ENCODE results near the gene TTLL11. TPM values are rescaled to one million over a fixed set of nuclear protein-coding genes. Genes with fewer than 3 reads are reported as not detected.

TTLL11 gene
- total RNA-seq, 2 experiments from 2014 or later, result 3.3 to 6.9 TPM

DNA sequence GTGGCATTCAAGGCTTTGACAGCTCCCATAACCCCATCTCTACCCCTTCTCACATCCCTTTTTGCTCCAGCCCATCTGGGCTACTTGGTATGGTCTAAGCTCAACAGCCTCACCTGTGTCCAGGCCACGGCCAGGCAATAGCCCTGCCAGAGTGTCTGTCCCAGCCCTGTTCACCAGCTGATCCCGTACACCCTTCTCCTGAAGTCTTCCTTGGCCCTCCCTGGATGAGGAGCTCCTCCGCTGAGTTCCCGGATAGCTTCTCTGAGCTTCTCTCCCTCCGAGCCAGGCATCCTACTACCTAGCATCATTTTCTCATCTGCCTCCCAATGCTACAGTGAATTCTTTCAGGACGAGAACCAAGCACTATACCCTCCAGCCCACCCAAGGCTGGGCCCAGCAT, 233.5 kb downstream of the TTLL11 start:
- ChIA-PET POLR2A (interaction anchor here (0.6 to 1.6 kb wide), 7 partner anchors 9 to 177 kb away, joined by 3 to 5 read pairs (median 3); no protein-coding TSS in a partner anchor), CTCF (ENCODE audit: unreplicated experiment) (interaction anchor here (1.1 kb wide), 1 partner anchor 11 kb away, joined by 3 read pairs; no protein-coding TSS in a partner anchor)
- Histone ChIP-seq H3K27ac (ENCODE audit: low read depth, low read length, poor library complexity, severe bottlenecking) (no peak overlapping the region), H3K4me1 (ENCODE audit: insufficient read depth, low read length, poor library complexity, severe bottlenecking) (peaks cover 14% of the 10 kb centered on the region), H2AFZ (ENCODE audit: low read length) (no peak overlapping the region), H3K4me2 (ENCODE audit: low read length) (no peak overlapping the region), H3K79me2 (ENCODE audit: insufficient read depth, low read depth, low read length) (no peaks in the 10 kb centered on the region), H3K4me3 (ENCODE audit: low read depth, low read length, poor library complexity, severe bottlenecking) (no peak overlapping the region), H3K9me3 (ENCODE audit: low read length) (no peaks in the 10 kb centered on the region), H3K36me3 (ENCODE audit: insufficient read depth, low read length) (no peaks in the 10 kb centered on the region), H3K9me2 (ENCODE audit: insufficient read depth, low read length) (no peaks in the 10 kb centered on the region), H4K20me1 (ENCODE audit: insufficient read depth, low read length) (no peaks in the 10 kb centered on the region)
- no peak for TF ChIP-seq EZH2phosphoT487 (IDR thresholded peaks at IDR 0.05; ENCODE audit: borderline replicate concordance, low read depth, low read length)
- TF ChIP-seq, protein P1, sequence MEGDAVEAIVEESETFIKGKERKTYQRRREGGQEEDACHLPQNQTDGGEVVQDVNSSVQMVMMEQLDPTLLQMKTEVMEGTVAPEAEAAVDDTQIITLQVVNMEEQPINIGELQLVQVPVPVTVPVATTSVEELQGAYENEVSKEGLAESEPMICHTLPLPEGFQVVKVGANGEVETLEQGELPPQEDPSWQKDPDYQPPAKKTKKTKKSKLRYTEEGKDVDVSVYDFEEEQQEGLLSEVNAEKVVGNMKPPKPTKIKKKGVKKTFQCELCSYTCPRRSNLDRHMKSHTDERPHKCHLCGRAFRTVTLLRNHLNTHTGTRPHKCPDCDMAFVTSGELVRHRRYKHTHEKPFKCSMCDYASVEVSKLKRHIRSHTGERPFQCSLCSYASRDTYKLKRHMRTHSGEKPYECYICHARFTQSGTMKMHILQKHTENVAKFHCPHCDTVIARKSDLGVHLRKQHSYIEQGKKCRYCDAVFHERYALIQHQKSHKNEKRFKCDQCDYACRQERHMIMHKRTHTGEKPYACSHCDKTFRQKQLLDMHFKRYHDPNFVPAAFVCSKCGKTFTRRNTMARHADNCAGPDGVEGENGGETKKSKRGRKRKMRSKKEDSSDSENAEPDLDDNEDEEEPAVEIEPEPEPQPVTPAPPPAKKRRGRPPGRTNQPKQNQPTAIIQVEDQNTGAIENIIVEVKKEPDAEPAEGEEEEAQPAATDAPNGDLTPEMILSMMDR (conservative IDR thresholded peaks at IDR 0.05; ENCODE audit: low read length), result no peak
- no TSS peak for BruUV-seq (replicated peaks)
- intact Hi-C loops (cut with micrococcal nuclease; ENCODE audit: unreplicated experiment), result loop anchor here (5.0 kb wide), 1 partner anchor 133 kb away; no protein-coding TSS in a partner anchor
- DNase-seq (ENCODE audit: low spot score), result no peak

DNA sequence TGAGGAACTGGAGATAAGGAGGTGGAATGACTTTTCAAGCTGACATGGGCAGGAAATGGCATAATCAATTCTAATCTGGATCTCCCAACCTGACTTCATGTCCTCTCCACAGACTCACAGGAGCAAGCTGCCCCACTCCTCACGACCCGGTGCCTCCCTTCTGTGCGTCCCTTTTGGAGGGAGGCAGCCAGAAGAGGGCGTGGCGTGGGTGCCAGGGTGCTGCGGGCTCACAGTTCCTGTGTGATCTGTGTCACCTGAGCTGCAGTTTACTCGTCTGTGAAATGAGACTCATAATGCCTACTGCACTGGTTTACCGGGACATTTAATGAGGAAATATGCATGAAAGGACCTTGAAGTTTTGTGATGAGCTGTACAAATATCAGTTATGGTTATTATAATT, 234.3 kb downstream of the TTLL11 start:
- Histone ChIP-seq H4K20me1 (ENCODE audit: insufficient read depth, low read length) (no peaks in the 10 kb centered on the region), H3K36me3 (ENCODE audit: insufficient read depth, low read length) (no peaks in the 10 kb centered on the region), H3K9me2 (ENCODE audit: insufficient read depth, low read length) (no peaks in the 10 kb centered on the region), H3K27ac (ENCODE audit: low read depth, low read length, poor library complexity, severe bottlenecking) (no peak overlapping the region), H3K79me2 (ENCODE audit: insufficient read depth, low read depth, low read length) (no peaks in the 10 kb centered on the region), H3K4me1 (ENCODE audit: insufficient read depth, low read length, poor library complexity, severe bottlenecking) (peaks cover 23% of the 10 kb centered on the region), H2AFZ (ENCODE audit: low read length) (no peak overlapping the region), H3K9me3 (ENCODE audit: low read length) (no peaks in the 10 kb centered on the region), H3K4me3 (ENCODE audit: low read depth, low read length, poor library complexity, severe bottlenecking) (no peak overlapping the region), H3K4me2 (ENCODE audit: low read length) (no peak overlapping the region)
- intact Hi-C loops (cut with micrococcal nuclease; ENCODE audit: unreplicated experiment), result loop anchor here (5.0 kb wide), 1 partner anchor 134 kb away; no protein-coding TSS in a partner anchor
- TF ChIP-seq EZH2phosphoT487 (IDR thresholded peaks at IDR 0.05; ENCODE audit: borderline replicate concordance, low read depth, low read length), result no peak
- TF ChIP-seq, protein P1 (conservative IDR thresholded peaks at IDR 0.05; ENCODE audit: low read length), result peak; percentile 44
- DNase-seq (ENCODE audit: low spot score), result peak; percentile 52
- no TSS peak for BruUV-seq (replicated peaks)
- ChIA-PET CTCF (ENCODE audit: unreplicated experiment) (no interaction called here), POLR2A (interaction anchor here (0.6 to 1.6 kb wide), 5 partner anchors 10 to 147 kb away, joined by 3 to 4 read pairs (median 3); no protein-coding TSS in a partner anchor)

DNA sequence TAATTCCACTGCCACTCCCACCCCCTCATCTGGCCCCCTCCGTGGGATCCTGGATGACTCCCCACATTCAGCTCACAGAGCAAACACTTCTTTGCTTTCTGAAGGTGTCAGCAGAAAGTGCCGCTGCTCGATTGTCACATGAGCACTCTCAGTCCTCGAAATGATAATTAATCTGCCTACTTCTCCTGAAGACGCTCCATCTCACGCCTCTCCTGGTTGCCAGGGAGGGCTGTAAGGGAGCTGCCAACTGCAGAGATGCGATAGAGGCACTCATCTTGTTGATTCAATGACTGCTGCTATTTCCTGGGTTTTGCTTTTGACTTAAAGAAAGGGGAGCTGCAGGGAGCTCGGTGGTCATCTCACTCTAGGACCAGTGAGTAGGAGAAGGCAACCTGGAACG, 235.2 kb downstream of the TTLL11 start:
- CTCF ChIA-PET (ENCODE audit: unreplicated experiment), result no interaction called here
- POLR2A ChIA-PET, result interaction anchor here (1.6 kb wide), 1 partner anchor 12 kb away, joined by 3 read pairs; no protein-coding TSS in a partner anchor
- Histone ChIP-seq H3K36me3 (ENCODE audit: insufficient read depth, low read length) (no peaks in the 10 kb centered on the region), H3K79me2 (ENCODE audit: insufficient read depth, low read depth, low read length) (no peaks in the 10 kb centered on the region), H3K9me2 (ENCODE audit: insufficient read depth, low read length) (no peaks in the 10 kb centered on the region), H3K4me2 (ENCODE audit: low read length) (no peak overlapping the region), H3K9me3 (ENCODE audit: low read length) (no peaks in the 10 kb centered on the region), H3K4me1 (ENCODE audit: insufficient read depth, low read length, poor library complexity, severe bottlenecking) (peaks cover 23% of the 10 kb centered on the region), H3K27ac (ENCODE audit: low read depth, low read length, poor library complexity, severe bottlenecking) (no peak overlapping the region), H4K20me1 (ENCODE audit: insufficient read depth, low read length) (no peaks in the 10 kb centered on the region), H3K4me3 (ENCODE audit: low read depth, low read length, poor library complexity, severe bottlenecking) (no peak overlapping the region), H2AFZ (ENCODE audit: low read length) (no peak overlapping the region)
- no TSS peak for BruUV-seq (replicated peaks)
- TF ChIP-seq, protein P1 (conservative IDR thresholded peaks at IDR 0.05; ENCODE audit: low read length), result no peak
- no peak for TF ChIP-seq EZH2phosphoT487 (IDR thresholded peaks at IDR 0.05; ENCODE audit: borderline replicate concordance, low read depth, low read length)
- intact Hi-C loops (cut with micrococcal nuclease; ENCODE audit: unreplicated experiment), result loop anchor here (5.0 kb wide), 1 partner anchor 134 kb away; no protein-coding TSS in a partner anchor
- DNase-seq (ENCODE audit: low spot score), result no peak
